Liver (tissue), 9 donors: ENCODE data around the gene PRORP. TPM values are rescaled to one million over a fixed set of nuclear protein-coding genes. Genes with fewer than 3 reads are reported as not detected.

ENCODE experiments used
- DNase-seq: peaks from one replicate; pipeline ENCODE4 v3.0.0-alpha.2; 2017; ENCODE audit warnings: low spot score
- H3K27ac ChIP-seq, 2 donors: one replicate each; pipeline ENCODE4 v1.7.0; 2013; ENCODE audit warnings: inconsistent platforms in 2 of 2, low read length in 2 of 2, control low read depth in 1 of 2, low read depth in 1 of 2, mild to moderate bottlenecking in 1 of 2
- H3K27me3 ChIP-seq, 4 donors: one replicate each; pipeline versions ENCODE4 v1.6.1 to v1.7.0; 2013; ENCODE audit warnings: low read length in 3 of 4, inconsistent platforms in 1 of 4, mild to moderate bottlenecking in 1 of 4, moderate library complexity in 1 of 4; ENCODE audit not compliant: control insufficient read depth in 4 of 4, insufficient read depth in 4 of 4
- H3K36me3 ChIP-seq, 4 donors: one replicate each; pipeline versions ENCODE4 v1.6.1 to v1.7.0; 2013; ENCODE audit warnings: low read length in 3 of 4, mild to moderate bottlenecking in 3 of 4, low read depth in 1 of 4, moderate library complexity in 1 of 4; ENCODE audit not compliant: control insufficient read depth in 4 of 4, insufficient read depth in 3 of 4
- H3K4me1 ChIP-seq, 4 donors: one replicate each; pipeline versions ENCODE4 v1.6.1 to v1.7.0; 2013; ENCODE audit warnings: low read length in 3 of 4, mild to moderate bottlenecking in 3 of 4, moderate library complexity in 1 of 4; ENCODE audit not compliant: control insufficient read depth in 4 of 4, insufficient read depth in 4 of 4
- H3K4me3 ChIP-seq, 3 donors: one replicate each; pipeline versions ENCODE4 v1.6.1 to v1.7.0; 2013; ENCODE audit warnings: low read length in 3 of 3, control low read depth in 1 of 3, low read depth in 1 of 3, mild to moderate bottlenecking in 1 of 3
- H3K9ac ChIP-seq, 2 donors: one replicate each; pipeline ENCODE4 v1.7.0; 2013; ENCODE audit warnings: low read length in 2 of 2, mild to moderate bottlenecking in 2 of 2, moderate library complexity in 2 of 2, control low read depth in 1 of 2, low read depth in 1 of 2
- H3K9me3 ChIP-seq, 4 donors: one replicate each; pipeline versions ENCODE4 v1.6.1 to v1.7.0; 2013; ENCODE audit warnings: low read length in 3 of 4; ENCODE audit not compliant: control insufficient read depth in 4 of 4
- ATF3 ChIP-seq: IDR thresholded peaks from 2 replicates; pipeline ENCODE4 v1.6.1; 2016; ENCODE audit warnings: antibody characterized with exemption
- FOXA1 ChIP-seq: IDR thresholded peaks from 2 replicates; pipeline ENCODE4 v1.6.1; 2016; ENCODE audit warnings: antibody characterized with exemption
- FOXA2 ChIP-seq: IDR thresholded peaks from 2 replicates; pipeline ENCODE4 v1.6.1; 2016; ENCODE audit warnings: antibody characterized with exemption
- GABPA ChIP-seq, 2 donors: IDR thresholded peaks in 1 of 2; conservative IDR thresholded peaks in 1 of 2; 2 replicates each; pipeline ENCODE4 v1.6.1; 2016; ENCODE audit warnings: antibody characterized with exemption in 2 of 2, mild to moderate bottlenecking in 1 of 2, moderate library complexity in 1 of 2
- HNF4A ChIP-seq, 2 donors: conservative IDR thresholded peaks; 2 replicates each; pipeline ENCODE4 v1.6.1; 2016; ENCODE audit warnings: antibody characterized with exemption in 2 of 2, mild to moderate bottlenecking in 2 of 2
- HNF4G ChIP-seq: IDR thresholded peaks from 2 replicates; pipeline ENCODE4 v1.6.1; 2016; ENCODE audit warnings: antibody characterized with exemption
- JUND ChIP-seq, 2 donors: IDR thresholded peaks; 2 replicates each; pipeline ENCODE4 v1.6.1; 2016; ENCODE audit warnings: antibody characterized with exemption in 2 of 2
- MAX ChIP-seq: IDR thresholded peaks from 2 replicates; pipeline ENCODE4 v1.6.1; 2016; ENCODE audit warnings: antibody characterized with exemption
- NR2F2 ChIP-seq: IDR thresholded peaks from 2 replicates; pipeline ENCODE4 v1.6.1; 2016; ENCODE audit warnings: antibody characterized with exemption
- RAD21 ChIP-seq, 2 donors: IDR thresholded peaks; 2 replicates each; pipeline ENCODE4 v1.6.1; 2016; ENCODE audit warnings: antibody characterized with exemption in 2 of 2, mild to moderate bottlenecking in 2 of 2
- REST ChIP-seq: IDR thresholded peaks from 2 replicates; pipeline ENCODE4 v1.6.1; 2016; ENCODE audit warnings: antibody characterized with exemption, mild to moderate bottlenecking
- RXRA ChIP-seq, 2 donors: IDR thresholded peaks; 2 replicates each; pipeline ENCODE4 v1.6.1; 2017 to 2018; ENCODE audit warnings: antibody characterized with exemption in 2 of 2, mild to moderate bottlenecking in 1 of 2
- SP1 ChIP-seq: IDR thresholded peaks from 2 replicates; pipeline ENCODE4 v1.6.1; 2018; ENCODE audit warnings: antibody characterized with exemption, mild to moderate bottlenecking
- TAF1 ChIP-seq: conservative IDR thresholded peaks from 2 replicates; pipeline ENCODE4 v1.6.1; 2016; ENCODE audit warnings: antibody characterized with exemption, mild to moderate bottlenecking
- ZBTB33 ChIP-seq: IDR thresholded peaks from 2 replicates; pipeline ENCODE4 v1.6.1; 2016; ENCODE audit warnings: antibody characterized with exemption
- WGBS: extraction: QIAGEN DNeasy Blood & Tissue Kit; methylation state at CpG from one replicate; pipeline ENCODE4 v1.1.7; 2013; 5-methylcytosine and 5-hydroxymethylcytosine counted together
- polyA plus RNA-seq, 2 donors: library from polyadenylated mRNA; stranded (reverse) in 1 of 2; unstranded in 1 of 2; fragments of 200-250 nt in 1 of 2; fragments of >200 nt in 1 of 2; fragmentation: Nextera tagmentation in 1 of 2; extraction: Ambion mirVana in 1 of 2; gene quantifications; one replicate each; pipeline versions ENCODE4 v1.2.1 to v1.2.3, GENCODE V29; 2013 to 2015
- total RNA-seq, 2 donors: library from RNA; depleted of rRNA; stranded (reverse); fragments of >200 nt; gene quantifications; one replicate each; pipeline ENCODE4 v1.2.3, GENCODE V29; 2014
- donor health status: healthy.
- donor health status: healthy.
- donor health status: healthy.
- donor health status: healthy.
- donor health status: healthy.

The PRORP gene
- total and polyA plus RNA-seq, 4 donors, result 11.3 to 19.1 (median 14.4) TPM

GRCh38 chr14:35154016-35154415 lies 31.7 kb downstream of the PRORP start:
- Histone ChIP-seq H3K36me3 (peaks cover 0 to 2% (median 0%) of the 10 kb centered on the region in 4 donors), H3K9ac (no peak overlapping the region), H3K4me3 (no peak overlapping the region), H3K9me3 (no peaks in the 10 kb centered on the region), H3K27me3 (no peaks in the 10 kb centered on the region), H3K4me1 (peaks cover 0 to 1% (median 0%) of the 10 kb centered on the region in 4 donors), H3K27ac (no peak overlapping the region)
- TF ChIP-seq GABPA (IDR thresholded peaks at IDR 0.05 in 1 of 2, conservative IDR thresholded peaks at IDR 0.05 in 1 of 2) (no peak), SP1 (no peak), ZBTB33 (no peak), RXRA (IDR thresholded peaks at IDR 0.05) (no peak), JUND (IDR thresholded peaks at IDR 0.05) (no peak)
- no peak for DNase-seq
- WGBS, result 79% methylated on average over 2 of the region's 2 CpGs

GRCh38 chr14:35155962-35156361 lies 33.6 kb downstream of the PRORP start:
- Histone ChIP-seq H3K27me3 (no peaks in the 10 kb centered on the region), H3K36me3 (peaks cover 0 to 5% (median 0%) of the 10 kb centered on the region in 4 donors), H3K9me3 (no peaks in the 10 kb centered on the region), H3K4me3 (no peak overlapping the region), H3K4me1 (peaks cover 0 to 2% (median 0%) of the 10 kb centered on the region in 4 donors), H3K9ac (no peak overlapping the region), H3K27ac (no peak overlapping the region)
- WGBS, result 14% methylated on average over 1 of the region's 1 CpG
- no peak for DNase-seq
- TF ChIP-seq RXRA (IDR thresholded peaks at IDR 0.05), result no peak
- TF ChIP-seq HNF4A (conservative IDR thresholded peaks at IDR 0.05), result no peak
- no peak for TF ChIP-seq RAD21 (IDR thresholded peaks at IDR 0.05)
- TF ChIP-seq JUND (IDR thresholded peaks at IDR 0.05), result no peak
- TF ChIP-seq NR2F2, result no peak
- TF ChIP-seq TAF1, result no peak
- no peak for TF ChIP-seq MAX
- TF ChIP-seq SP1, result no peak
- no peak for TF ChIP-seq REST
- TF ChIP-seq HNF4G, result no peak
- TF ChIP-seq FOXA1, result no peak
- TF ChIP-seq FOXA2, result no peak
- TF ChIP-seq ATF3, result no peak
- no peak for TF ChIP-seq GABPA (IDR thresholded peaks at IDR 0.05 in 1 of 2, conservative IDR thresholded peaks at IDR 0.05 in 1 of 2)
